Neural progenitor cell (in vitro differentiated cells): ENCODE data around the gene HEPH. TPM values are rescaled to one million over a fixed set of nuclear protein-coding genes. Genes with fewer than 3 reads are reported as not detected.

ENCODE experiments used
- DNase-seq: peaks from one replicate; pipeline ENCODE4 v3.0.0-alpha.2; 2016; ENCODE audit warnings: low spot score
- H2AFZ ChIP-seq: fragments of 200-600 bp; sonication (generic); replicated peaks from 2 replicates; pipeline ENCODE4 v1.6.1; 2016; ENCODE audit warnings: antibody characterized with exemption
- H3F3A ChIP-seq: fragments of 200-600 bp; sonication (generic); 2 replicates; pipeline ENCODE4 v1.6.1; 2016; ENCODE audit warnings: antibody characterized with exemption, low read depth
- H3K27ac ChIP-seq: fragments of 200-600 bp; sonication (generic); 2 replicates; pipeline ENCODE4 v1.5.1; 2016; ENCODE audit warnings: mild to moderate bottlenecking
- H3K27me3 ChIP-seq: fragments of 200-600 bp; sonication (generic); 2 replicates; pipeline ENCODE4 v1.6.1; 2016; ENCODE audit warnings: mild to moderate bottlenecking, moderate library complexity
- H3K36me3 ChIP-seq: fragments of 200-600 bp; sonication (generic); 2 replicates; pipeline ENCODE4 v1.5.1; 2016
- H3K4me1 ChIP-seq: fragments of 200-600 bp; sonication (generic); 2 replicates; pipeline ENCODE4 v1.6.1; 2016; ENCODE audit warnings: mixed run types
- H3K4me2 ChIP-seq: fragments of 200-600 bp; sonication (generic); 2 replicates; pipeline ENCODE4 v1.6.1; 2016
- H3K4me3 ChIP-seq: fragments of 200-600 bp; sonication (generic); 2 replicates; pipeline ENCODE4 v1.5.1; 2016
- H3K79me2 ChIP-seq: fragments of 200-600 bp; sonication (generic); 2 replicates; pipeline ENCODE4 v1.6.1; 2016; ENCODE audit warnings: low read depth
- H3K9ac ChIP-seq: fragments of 200-600 bp; sonication (generic); 2 replicates; pipeline ENCODE4 v1.6.1; 2016
- H3K9me3 ChIP-seq: fragments of 200-600 bp; sonication (generic); 2 replicates; pipeline ENCODE4 v1.5.1; 2016; ENCODE audit warnings: low read depth
- H4K20me1 ChIP-seq: fragments of 200-600 bp; sonication (generic); 2 replicates; pipeline ENCODE4 v1.6.1; 2016; ENCODE audit warnings: low read depth
- H3K27ac Mint-ChIP-seq: 3 replicates; pipeline ENCODE4 v1.8.0; 2021; ENCODE audit warnings: mixed read lengths
- H3K27me3 Mint-ChIP-seq: 2 replicates; pipeline ENCODE4 v1.8.0; 2022; ENCODE audit warnings: low read depth, mild to moderate bottlenecking, inconsistent platforms, moderate library complexity, mixed read lengths; ENCODE audit not compliant: insufficient read depth
- H3K36me3 Mint-ChIP-seq: 3 replicates; pipeline ENCODE4 v1.8.0; 2021; ENCODE audit warnings: mixed read lengths
- H3K4me1 Mint-ChIP-seq: 3 replicates; pipeline ENCODE4 v1.8.0; 2021; ENCODE audit warnings: mixed read lengths
- H3K4me3 Mint-ChIP-seq: 3 replicates; pipeline ENCODE4 v1.8.0; 2021; ENCODE audit warnings: mild to moderate bottlenecking, moderate library complexity, mixed read lengths
- H3K9me3 Mint-ChIP-seq: 3 replicates; pipeline ENCODE4 v1.8.0; 2020; ENCODE audit warnings: mixed read lengths
- total RNA-seq: library from RNA; depleted of rRNA; stranded (reverse); fragments of >200 nt; gene quantifications from 2 replicates; pipeline ENCODE4 v1.2.3, GENCODE V29; 2015; ENCODE audit warnings: low replicate concordance
- TF ChIP-seq, protein P1 (sequence below): fragments of 200-600 bp; sonication (generic); IDR thresholded peaks from 2 replicates; pipeline ENCODE4 v1.5.1; 2017; ENCODE audit warnings: antibody characterized with exemption, mild to moderate bottlenecking

The HEPH gene
- total RNA-seq, 1 donor from 2014 or later: 112 TPM

GRCh38 chrX:66262807-66263206 is 98.8 kb downstream of the HEPH start:
- Mint-ChIP-seq H3K27ac (no peak overlapping the region), H3K9me3 (peaks cover 12% of the 10 kb centered on the region), H3K4me1 (no peaks in the 10 kb centered on the region), H3K4me3 (no peak overlapping the region), H3K36me3 (peaks cover 15% of the 10 kb centered on the region), H3K27me3 (no peaks in the 10 kb centered on the region)
- Histone ChIP-seq H3K9ac (no peak overlapping the region), H2AFZ (no peak overlapping the region), H3K9me3 (no peaks in the 10 kb centered on the region), H3K36me3 (no peaks in the 10 kb centered on the region), H3K27me3 (no peaks in the 10 kb centered on the region), H3K4me2 (no peak overlapping the region), H3K4me3 (no peak overlapping the region), H4K20me1 (no peaks in the 10 kb centered on the region), H3F3A (no peaks in the 10 kb centered on the region), H3K79me2 (no peaks in the 10 kb centered on the region), H3K4me1 (no peaks in the 10 kb centered on the region), H3K27ac (no peak overlapping the region)
- no peak for DNase-seq
- TF ChIP-seq, protein P1, sequence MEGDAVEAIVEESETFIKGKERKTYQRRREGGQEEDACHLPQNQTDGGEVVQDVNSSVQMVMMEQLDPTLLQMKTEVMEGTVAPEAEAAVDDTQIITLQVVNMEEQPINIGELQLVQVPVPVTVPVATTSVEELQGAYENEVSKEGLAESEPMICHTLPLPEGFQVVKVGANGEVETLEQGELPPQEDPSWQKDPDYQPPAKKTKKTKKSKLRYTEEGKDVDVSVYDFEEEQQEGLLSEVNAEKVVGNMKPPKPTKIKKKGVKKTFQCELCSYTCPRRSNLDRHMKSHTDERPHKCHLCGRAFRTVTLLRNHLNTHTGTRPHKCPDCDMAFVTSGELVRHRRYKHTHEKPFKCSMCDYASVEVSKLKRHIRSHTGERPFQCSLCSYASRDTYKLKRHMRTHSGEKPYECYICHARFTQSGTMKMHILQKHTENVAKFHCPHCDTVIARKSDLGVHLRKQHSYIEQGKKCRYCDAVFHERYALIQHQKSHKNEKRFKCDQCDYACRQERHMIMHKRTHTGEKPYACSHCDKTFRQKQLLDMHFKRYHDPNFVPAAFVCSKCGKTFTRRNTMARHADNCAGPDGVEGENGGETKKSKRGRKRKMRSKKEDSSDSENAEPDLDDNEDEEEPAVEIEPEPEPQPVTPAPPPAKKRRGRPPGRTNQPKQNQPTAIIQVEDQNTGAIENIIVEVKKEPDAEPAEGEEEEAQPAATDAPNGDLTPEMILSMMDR: no peak

Other genes starting within 250 kb of the HEPH start
- gene VSIG4, start 124.2 kb upstream of the HEPH start, total RNA-seq: not detected in 2 replicates